Lower leg skin (tissue), 4 donors: ENCODE data around the gene SIK3. TPM values are rescaled to one million over a fixed set of nuclear protein-coding genes. Genes with fewer than 3 reads are reported as not detected.
A peak's percentile ranks its signal among the peaks of the same experiment; 100 is the strongest.

ENCODE experiments used
- DNase-seq, 2 donors: peaks; one replicate each; pipeline ENCODE4 v3.0.0-alpha.2; 2019; ENCODE audit warnings: low spot score in 2 of 2
- H3K4me3 ChIP-seq: fragments of 200-600 bp; sonication (generic); 2 replicates; pipeline ENCODE4 v1.5.1; 2017; ENCODE audit warnings: mild to moderate bottlenecking, low read depth; ENCODE audit not compliant: poor library complexity, severe bottlenecking
- POLR2A ChIP-seq, 2 donors: fragments of 450-650 bp; IDR thresholded peaks; one replicate each; pipeline ENCODE4 v1.6.1; 2016 to 2017; ENCODE audit warnings: antibody characterized with exemption in 2 of 2, mild to moderate bottlenecking in 1 of 2, moderate library complexity in 1 of 2
- WGBS, 2 donors: methylation state at CpG; one replicate each; pipeline ENCODE4 v1.1.5; 2018; 5-methylcytosine and 5-hydroxymethylcytosine counted together
- intact Hi-C: fragments of 100-400 bp; cut with DNase I; formaldehyde crosslinking; loops from one replicate; pipeline ENCODE4 v1.15.0; 2023; ENCODE audit warnings: low total_unique reads
- total RNA-seq, 4 donors: library from RNA; depleted of rRNA; stranded (reverse); fragments of >200 nt; gene quantifications; one replicate each; pipeline ENCODE4 v1.1.0, GENCODE V29; 2016
- TF ChIP-seq, protein P1 (sequence below), 3 donors: fragments of 450-650 bp; IDR thresholded peaks; one replicate each; pipeline ENCODE4 v1.5.1; 2016; ENCODE audit warnings: antibody characterized with exemption in 3 of 3, mild to moderate bottlenecking in 3 of 3, moderate library complexity in 2 of 3

SIK3 gene
- total RNA-seq = 10 to 100 TPM; 26.7 to 37.5 (median 30.1) TPM

- WGBS, 2 donors = 1 to 4% methylated on average over 20 to 62 of the region's 78 CpGs
- TF ChIP-seq, protein P1, sequence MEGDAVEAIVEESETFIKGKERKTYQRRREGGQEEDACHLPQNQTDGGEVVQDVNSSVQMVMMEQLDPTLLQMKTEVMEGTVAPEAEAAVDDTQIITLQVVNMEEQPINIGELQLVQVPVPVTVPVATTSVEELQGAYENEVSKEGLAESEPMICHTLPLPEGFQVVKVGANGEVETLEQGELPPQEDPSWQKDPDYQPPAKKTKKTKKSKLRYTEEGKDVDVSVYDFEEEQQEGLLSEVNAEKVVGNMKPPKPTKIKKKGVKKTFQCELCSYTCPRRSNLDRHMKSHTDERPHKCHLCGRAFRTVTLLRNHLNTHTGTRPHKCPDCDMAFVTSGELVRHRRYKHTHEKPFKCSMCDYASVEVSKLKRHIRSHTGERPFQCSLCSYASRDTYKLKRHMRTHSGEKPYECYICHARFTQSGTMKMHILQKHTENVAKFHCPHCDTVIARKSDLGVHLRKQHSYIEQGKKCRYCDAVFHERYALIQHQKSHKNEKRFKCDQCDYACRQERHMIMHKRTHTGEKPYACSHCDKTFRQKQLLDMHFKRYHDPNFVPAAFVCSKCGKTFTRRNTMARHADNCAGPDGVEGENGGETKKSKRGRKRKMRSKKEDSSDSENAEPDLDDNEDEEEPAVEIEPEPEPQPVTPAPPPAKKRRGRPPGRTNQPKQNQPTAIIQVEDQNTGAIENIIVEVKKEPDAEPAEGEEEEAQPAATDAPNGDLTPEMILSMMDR (IDR thresholded peaks at IDR 0.05) = no peak
- peak in 1 of 2 donors; percentile 21 for TF ChIP-seq POLR2A (IDR thresholded peaks at IDR 0.05)
- H3K4me3 ChIP-seq = peak within 1 kb of the TSS; percentile 98
- intact Hi-C loops = loop anchor here (5.0 kb wide), 1 partner anchor 216 kb away; no protein-coding TSS in a partner anchor
- peak; percentile 85 to 98 for DNase-seq
Measured at GRCh38 chr11:117098269-117099232, at the start of gene SIK3. TSS of gene SIK3 (minus strand) at chr11:117098428. CDS start at chr11:117098415, 13 bp downstream.

DNA sequence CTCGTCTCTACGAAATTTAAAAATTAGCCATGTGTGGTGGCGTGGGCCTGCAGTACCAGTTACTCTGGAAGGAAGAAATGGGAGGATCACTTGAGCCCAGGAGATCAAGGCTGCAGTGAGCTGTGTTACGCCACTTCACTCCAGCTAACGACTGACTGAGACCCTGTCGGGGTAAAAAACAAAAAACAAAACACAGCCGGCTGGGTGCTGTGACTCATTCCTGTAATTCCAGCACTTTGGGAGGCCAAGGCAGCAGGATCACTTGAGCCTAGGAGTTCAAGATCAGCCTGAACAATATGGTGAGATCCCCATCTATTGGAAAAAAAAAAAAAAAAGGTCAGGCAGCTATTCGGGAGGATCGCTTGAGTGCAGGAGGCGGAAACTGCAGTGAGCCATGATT is 48.3 kb upstream of the SIK3 start:
- H3K4me3 ChIP-seq = no peak overlapping the region
- TF ChIP-seq, protein P1 (IDR thresholded peaks at IDR 0.05) = no peak
- no peak for TF ChIP-seq POLR2A (IDR thresholded peaks at IDR 0.05)
- 70 to 72% methylated on average over 10 of the region's 10 CpGs for WGBS, 2 donors

DNA sequence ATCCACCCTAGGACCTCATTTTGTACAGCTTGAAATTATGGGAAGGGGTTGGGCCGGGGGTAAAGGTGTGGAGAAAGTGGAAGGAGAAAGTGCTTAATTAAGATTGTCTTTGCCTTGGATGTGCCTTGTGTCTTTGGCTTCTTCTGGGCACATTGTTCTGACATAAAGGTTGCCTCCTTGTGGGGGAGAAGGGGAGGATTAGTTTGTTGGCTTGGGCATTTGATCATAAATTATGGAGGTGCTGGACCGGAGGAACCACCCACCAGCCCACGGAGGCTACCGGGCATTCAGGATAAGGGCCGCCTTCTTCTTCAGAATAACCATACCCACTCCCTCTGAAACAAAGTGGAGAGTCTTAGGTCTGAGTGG is 47.1 kb upstream of the SIK3 start:
- no peak for TF ChIP-seq POLR2A (IDR thresholded peaks at IDR 0.05)
- TF ChIP-seq, protein P1 (IDR thresholded peaks at IDR 0.05) = no peak
- WGBS, 2 donors = 4 to 10% methylated on average over 5 of the region's 5 CpGs
- DNase-seq = no peak
- H3K4me3 ChIP-seq = peak overlapping the region; percentile 83
- intact Hi-C loops = no loop called here

More for the DNA sequence above, 48.3 kb upstream of the SIK3 start:
- DNase-seq = no peak
- intact Hi-C loops = no loop called here

DNA sequence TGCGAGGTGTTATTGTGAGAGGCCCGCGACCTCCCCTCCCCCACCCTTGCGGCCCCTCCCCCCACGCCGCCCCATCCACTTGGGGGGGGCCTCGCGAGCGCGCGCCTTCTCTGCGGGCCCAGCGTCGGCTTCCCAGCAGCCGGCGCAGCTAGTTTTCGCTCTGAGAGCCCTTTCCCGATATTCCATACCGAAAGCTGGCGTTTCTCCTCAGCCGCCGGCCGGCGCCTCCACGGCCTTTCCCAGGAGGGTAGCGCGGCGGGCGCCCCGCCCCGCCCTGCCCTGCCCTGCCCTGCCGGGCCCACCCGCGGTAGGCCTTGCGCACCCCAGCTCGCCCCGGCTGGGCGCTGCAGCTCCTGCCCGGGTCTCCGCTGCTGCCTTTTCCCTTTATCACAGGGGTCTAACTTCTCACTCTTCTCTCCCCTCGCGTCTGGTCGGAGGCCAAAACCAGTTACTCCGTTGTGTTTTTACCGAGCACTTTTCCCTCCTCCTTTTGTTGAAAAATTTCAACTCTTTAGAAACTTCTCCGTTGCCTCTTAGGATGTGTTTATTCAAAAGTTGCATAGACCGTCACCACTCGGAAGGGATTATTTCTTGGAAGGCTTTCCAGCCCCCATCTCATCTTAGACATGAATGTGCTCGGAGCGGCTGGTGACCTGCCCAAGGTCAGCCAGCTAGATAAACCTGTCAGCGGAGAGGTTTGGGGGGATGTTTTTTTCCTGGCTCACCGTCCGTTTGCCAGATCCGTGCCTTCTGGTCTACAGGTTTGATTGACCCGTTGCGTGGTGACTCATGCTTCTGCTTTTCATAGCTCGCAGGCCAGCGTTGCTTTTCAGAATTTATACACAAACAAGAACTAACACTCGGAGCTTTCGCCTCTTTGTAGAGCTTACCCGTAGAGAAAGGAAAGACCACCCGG is 46.5 kb upstream of the SIK3 start:
- H3K4me3 ChIP-seq = peak overlapping the region; percentile 83
- intact Hi-C loops = no loop called here
- DNase-seq = peak; percentile 59 to 91
- TF ChIP-seq, protein P1 (IDR thresholded peaks at IDR 0.05) = no peak
- TF ChIP-seq POLR2A (IDR thresholded peaks at IDR 0.05) = no peak
- WGBS, 2 donors = 0% methylated on average over 44 to 48 of the region's 62 CpGs

DNA sequence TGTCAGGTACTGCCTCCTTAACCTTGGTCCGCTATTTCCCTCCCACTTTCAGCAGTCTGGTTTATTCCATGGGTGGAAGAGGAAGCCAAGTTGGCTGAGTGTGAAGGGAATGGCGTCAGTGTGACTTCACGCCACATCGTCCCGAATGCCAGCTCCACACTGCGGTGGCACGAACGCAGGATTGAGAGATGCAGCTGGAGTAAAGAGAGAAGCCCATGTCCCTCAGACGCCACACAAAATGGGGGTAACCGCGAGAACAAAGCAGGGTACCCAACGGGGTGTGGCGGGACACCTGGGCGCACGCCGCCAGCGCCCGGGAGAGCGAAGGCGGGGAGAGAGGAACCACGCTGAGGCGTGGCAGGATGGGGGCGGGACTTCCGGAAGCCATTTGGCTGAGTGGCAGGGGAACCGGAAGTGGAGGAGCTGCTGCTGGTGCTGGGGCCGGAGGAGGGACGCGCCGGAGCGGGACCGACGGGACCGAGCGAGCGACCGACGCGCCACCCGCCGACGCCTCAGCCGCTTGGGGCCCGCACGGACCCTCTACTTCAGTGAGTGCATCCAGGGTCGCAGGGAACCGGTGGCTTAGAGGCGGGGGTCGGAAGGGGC is 45.7 kb upstream of the SIK3 start, which contains the start of gene PAFAH1B2:
TSS of gene PAFAH1B2 (plus strand) at position 417 of the 606 bp plus-strand sequence. CDS start 8,161 bp downstream, outside the sequence.
- peak within 1 kb of the TSS; percentile 83 for H3K4me3 ChIP-seq
- DNase-seq = peak; percentile 91 to 99
- WGBS, 2 donors = 1 to 2% methylated on average over 37 to 48 of the region's 48 CpGs
- TF ChIP-seq, protein P1 (IDR thresholded peaks at IDR 0.05) = no peak
- TF ChIP-seq POLR2A (IDR thresholded peaks at IDR 0.05) = peak in 1 of 2 donors; percentile 45
- intact Hi-C loops = no loop called here
